Right cardiac atrium (tissue), 5 donors: Measurements from ENCODE around the gene BORCS6. TPM values are rescaled to one million over a fixed set of nuclear protein-coding genes. Genes with fewer than 3 reads are reported as not detected.

Source experiments
- ATAC-seq, 2 donors: fragments of 200-7000 bp; cut with Tn5 transposase; one replicate each; pipeline versions ENCODE4 v1.8.0 to v1.9.1; 2020; ENCODE audit warnings: moderate library complexity in 2 of 2, mild to moderate bottlenecking in 1 of 2
- DNase-seq, 3 donors: peaks; one replicate each; pipeline ENCODE4 v3.0.0-alpha.2; 2020
- H3K27ac ChIP-seq: one replicate; pipeline ENCODE4 v1.5.1; 2013; ENCODE audit warnings: mild to moderate bottlenecking, low read length, control low read depth, moderate library complexity
- H3K27me3 ChIP-seq: one replicate; pipeline ENCODE4 v1.6.1; 2013; ENCODE audit not compliant: control insufficient read depth, insufficient read depth
- H3K4me1 ChIP-seq: one replicate; pipeline ENCODE4 v1.6.1; 2013; ENCODE audit warnings: low read length; ENCODE audit not compliant: control insufficient read depth, insufficient read depth
- H3K4me3 ChIP-seq: one replicate; pipeline ENCODE4 v1.5.1; 2013; ENCODE audit warnings: low read length, control low read depth
- H3K9me3 ChIP-seq: one replicate; pipeline ENCODE4 v1.6.1; 2013; ENCODE audit warnings: low read length; ENCODE audit not compliant: control insufficient read depth
- WGBS: extraction: QIAGEN DNeasy Blood & Tissue Kit; methylation state at CpG from one replicate; pipeline ENCODE4 v1.1.7; 2013; 5-methylcytosine and 5-hydroxymethylcytosine counted together
- intact Hi-C, 4 donors: fragments of 100-400 bp; cut with DNase I; formaldehyde crosslinking; loops; one replicate each; pipeline versions ENCODE4 v1.11.0 to v1.14.0; 2022 to 2023
- polyA plus RNA-seq: library from polyadenylated mRNA; stranded (reverse); fragments of 200-250 nt; gene quantifications from one replicate; pipeline ENCODE4 v1.2.3, GENCODE V29; 2013
- total RNA-seq, 4 donors: library from RNA; stranded (reverse); fragmentation: NEBNext Ultra II Directional; extraction: Animal tissue kit (Norgen Biotek cat#: 25700); gene quantifications; one replicate each; pipeline ENCODE4 v1.2.1, GENCODE V29; 2021
- donor health status: healthy with polysubstance abuse.
- donor health status: DM: no; HTN: yes; CAD: no.
- donor health status: DM: no; HTN: no; CAD: no.
- donor health status: DM: no; HTN: yes; CAD: no; lungs with severe emphysema.
- donor health status: DM: yes; HTN: yes; CAD: no.

The BORCS6 gene
- total and polyA plus RNA-seq, 5 donors, result 7.0 to 9.9 (median 9.5) TPM

GRCh38 chr17:8167526-8167925 lies 22.5 kb downstream of the BORCS6 start:
- Histone ChIP-seq H3K27ac (no peak overlapping the region), H3K4me3 (no peak overlapping the region), H3K4me1 (peaks cover 15% of the 10 kb centered on the region), H3K9me3 (no peaks in the 10 kb centered on the region), H3K27me3 (no peaks in the 10 kb centered on the region)
- DNase-seq (no peak), ATAC-seq (no peak)
- intact Hi-C loops, result no loop called here
- 84% methylated on average over 3 of the region's 3 CpGs for WGBS

GRCh38 chr17:8166731-8167130 lies 23.2 kb downstream of the BORCS6 start:
- intact Hi-C loops, result no loop called here
- H3K9me3 ChIP-seq, result no peaks in the 10 kb centered on the region
- 94% methylated on average over 6 of the region's 6 CpGs for WGBS
- no peak overlapping the region for H3K27ac ChIP-seq
- ATAC-seq, result no peak
- peak in 1 of 3 donors; percentile 14 for DNase-seq
- no peak overlapping the region for H3K4me3 ChIP-seq
- peaks cover 15% of the 10 kb centered on the region for H3K4me1 ChIP-seq
- no peaks in the 10 kb centered on the region for H3K27me3 ChIP-seq

DNA sequence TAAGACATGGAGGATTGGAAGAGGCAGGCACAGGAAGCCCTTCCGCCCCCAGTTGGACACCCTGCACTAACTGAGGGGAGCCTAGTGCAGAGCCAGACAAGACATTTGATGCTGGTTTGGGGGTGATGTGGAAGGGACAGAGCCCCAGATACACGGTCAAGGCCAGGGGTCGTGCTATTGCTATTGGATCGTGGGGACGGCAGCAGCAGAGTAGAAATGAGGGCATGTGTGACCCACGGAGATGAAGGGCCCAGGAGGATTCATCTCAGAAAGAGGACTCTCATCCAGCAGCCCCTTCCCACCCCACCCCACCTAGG lies 25.2 kb downstream of the BORCS6 start:
- WGBS, result 50% methylated on average over 6 of the region's 6 CpGs
- H3K4me3 ChIP-seq, result no peak overlapping the region
- H3K4me1 ChIP-seq, result peaks cover 22% of the 10 kb centered on the region
- intact Hi-C loops, result no loop called here
- no peaks in the 10 kb centered on the region for H3K27me3 ChIP-seq
- ATAC-seq (no peak), DNase-seq (peak in 1 of 3 donors; percentile 30)
- H3K27ac ChIP-seq, result peak overlapping the region; percentile 94
- no peaks in the 10 kb centered on the region for H3K9me3 ChIP-seq

GRCh38 chr17:8163978-8164814 lies 25.8 kb downstream of the BORCS6 start:
- Histone ChIP-seq H3K4me3 (no peak overlapping the region), H3K27me3 (no peaks in the 10 kb centered on the region), H3K9me3 (no peaks in the 10 kb centered on the region), H3K27ac (peak overlapping the region; percentile 94), H3K4me1 (peaks cover 22% of the 10 kb centered on the region)
- peak; percentile 84 to 94 (median 93) for DNase-seq
- intact Hi-C loops, result no loop called here
- peak; percentile 85 to 86 for ATAC-seq
- 19% methylated on average over 13 of the region's 13 CpGs for WGBS

DNA sequence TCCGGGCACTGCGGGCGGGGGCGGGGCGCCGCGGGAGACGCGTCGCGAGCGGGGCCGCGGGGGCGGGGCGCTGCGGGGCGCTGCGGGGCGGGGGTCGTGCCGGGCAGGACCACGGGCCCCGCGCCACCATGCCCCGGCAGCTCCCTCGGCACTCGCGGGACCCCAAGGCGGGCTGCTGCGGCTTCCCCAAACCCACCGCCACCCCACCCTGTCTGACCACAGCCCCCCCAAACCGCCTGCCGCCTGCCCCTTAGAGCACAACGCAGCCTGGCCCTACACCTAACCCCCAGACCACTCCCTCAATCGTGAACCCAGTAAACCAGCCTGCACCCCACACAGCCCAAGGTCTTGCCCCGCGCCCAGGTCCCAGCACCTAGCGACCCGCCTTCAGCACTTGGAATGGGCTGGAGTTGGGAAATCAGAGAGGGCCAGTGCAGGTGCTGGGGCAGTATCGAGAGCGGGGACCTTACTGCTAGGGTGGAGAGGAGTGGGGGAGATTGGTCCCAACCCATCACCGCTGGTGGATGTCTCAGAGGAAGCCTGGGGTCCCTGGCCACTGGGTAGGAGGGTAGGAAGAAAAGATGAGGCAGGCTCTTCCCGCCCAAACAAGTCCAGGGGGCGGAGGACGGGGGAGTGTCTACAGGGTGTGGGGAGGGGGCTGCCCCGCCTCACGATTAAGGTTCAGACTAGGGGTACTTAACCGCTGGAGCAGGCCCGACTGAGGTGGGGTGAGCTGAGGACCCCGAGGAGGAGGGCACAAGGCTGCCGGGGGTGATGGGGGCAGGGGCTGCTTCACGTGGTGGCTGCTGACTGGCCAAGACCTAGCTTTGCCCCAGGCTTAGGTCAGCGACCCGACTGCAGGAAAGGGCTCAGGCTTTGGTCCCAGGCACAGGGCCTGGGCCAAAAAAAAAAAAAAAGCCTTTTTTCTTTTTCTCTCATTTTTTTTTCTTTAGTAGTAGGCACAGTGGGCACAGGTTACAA lies 26.7 kb downstream of the BORCS6 start:
- H3K4me1 ChIP-seq, result peaks cover 22% of the 10 kb centered on the region
- ATAC-seq, result peak; percentile 3 to 7
- no peaks in the 10 kb centered on the region for H3K9me3 ChIP-seq
- 9% methylated on average over 54 of the region's 55 CpGs for WGBS
- peak in 2 of 3 donors; percentile 73 for DNase-seq
- no peaks in the 10 kb centered on the region for H3K27me3 ChIP-seq
- peak overlapping the region; percentile 94 for H3K27ac ChIP-seq
- intact Hi-C loops, result no loop called here
- H3K4me3 ChIP-seq, result peak overlapping the region; percentile 92

DNA sequence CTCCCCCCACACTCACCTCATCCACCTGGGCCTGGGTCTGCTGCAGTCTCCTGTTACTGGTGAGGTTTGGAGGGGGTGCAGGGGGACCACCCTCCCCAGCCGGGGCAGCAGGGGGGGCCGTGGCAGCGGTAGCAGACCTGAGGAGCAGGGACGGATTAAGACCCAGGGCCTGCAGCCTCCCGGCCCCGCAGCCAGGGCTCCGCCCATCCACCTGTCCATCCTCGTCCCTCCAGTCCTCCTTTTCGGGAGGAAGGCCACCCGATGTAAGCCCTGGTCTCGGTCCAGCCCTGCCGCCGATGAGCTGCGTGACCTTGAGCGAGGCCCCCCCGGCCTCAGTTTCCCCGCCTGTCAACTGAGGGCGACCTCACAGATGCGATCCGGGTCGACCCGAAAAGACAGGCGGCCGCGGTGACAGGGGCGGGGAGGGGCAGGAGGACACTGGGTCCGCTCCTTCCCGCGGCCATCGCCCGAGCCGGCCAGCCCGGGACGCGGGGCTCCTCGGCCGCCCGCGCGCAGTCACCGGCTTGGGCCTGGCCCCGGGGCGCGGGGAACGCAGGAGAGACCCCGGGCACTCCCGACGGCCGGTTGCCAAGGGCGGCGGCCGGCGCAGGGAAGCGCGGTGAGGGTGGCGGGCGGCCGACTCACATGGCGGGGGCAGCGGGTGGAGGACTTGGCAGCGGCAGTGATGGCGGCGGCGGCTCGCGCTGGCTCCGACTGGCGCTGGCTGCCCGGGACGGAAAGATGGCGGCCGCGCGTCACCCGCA lies 27.6 kb downstream of the BORCS6 start, which contains the start of gene VAMP2:
Gene VAMP2, minus strand, starts transcription at position 716 of the 764 bp plus-strand sequence. Its CDS starts 69 bp downstream, at position 647.
- WGBS, result under 1% methylated on average over 75 of the region's 75 CpGs
- intact Hi-C loops, result no loop called here
- ATAC-seq (peak; percentile 50 to 64), DNase-seq (peak; percentile 85 to 95 (median 94))
- H3K4me3 ChIP-seq, result peak within 1 kb of the TSS; percentile 92
- H3K4me1 ChIP-seq, result peaks cover 22% of the 10 kb centered on the region
- H3K27ac ChIP-seq, result peak within 1 kb of the TSS; percentile 97
- no peaks in the 10 kb centered on the region for H3K27me3 ChIP-seq
- H3K9me3 ChIP-seq, result no peaks in the 10 kb centered on the region

DNA sequence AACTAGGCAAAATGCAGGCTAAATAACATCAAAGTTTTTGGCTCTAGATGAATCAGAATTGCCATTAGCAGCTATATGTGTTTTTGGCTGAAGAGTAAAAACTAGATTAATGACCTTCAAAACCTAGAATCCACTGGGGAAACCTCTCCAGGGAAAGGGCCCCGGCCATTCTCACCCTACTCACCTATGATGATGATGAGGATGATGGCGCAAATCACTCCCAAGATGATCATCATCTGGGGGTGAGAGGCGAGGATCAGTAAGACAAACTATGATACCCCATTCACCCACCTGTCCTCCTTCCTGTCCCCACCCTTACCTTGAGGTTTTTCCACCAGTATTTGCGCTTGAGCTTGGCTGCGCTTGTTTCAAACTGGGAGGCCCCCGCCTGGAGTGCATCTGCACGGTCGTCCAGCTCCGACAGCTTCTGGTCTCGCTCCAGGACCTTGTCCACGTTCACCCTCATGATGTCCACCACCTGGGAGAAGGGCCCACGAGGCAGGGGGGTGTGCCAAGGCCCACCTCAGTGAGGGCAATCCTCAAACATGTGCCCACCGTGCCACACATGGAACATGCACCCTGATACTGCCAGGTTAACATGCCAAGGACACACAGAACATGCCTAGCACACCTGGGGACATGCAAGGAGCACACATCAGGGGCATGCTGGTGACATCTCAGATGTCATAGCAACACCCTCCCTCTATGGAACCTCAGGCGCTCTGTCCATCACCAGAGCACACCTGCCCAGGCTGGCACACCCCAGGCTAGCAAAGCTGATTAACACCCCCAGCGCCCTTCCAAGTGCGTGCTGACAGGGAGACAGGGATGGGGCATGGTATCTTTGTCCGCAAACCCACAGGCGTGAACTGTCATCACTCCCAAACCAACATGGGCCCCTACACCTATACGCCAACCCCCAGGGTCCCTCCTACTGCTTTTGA lies 28.4 kb downstream of the BORCS6 start:
- ATAC-seq, result no peak
- 45% methylated on average over 19 of the region's 19 CpGs for WGBS
- peak overlapping the region; percentile 97 for H3K27ac ChIP-seq
- intact Hi-C loops, result no loop called here
- H3K9me3 ChIP-seq, result no peaks in the 10 kb centered on the region
- DNase-seq, result peak in 2 of 3 donors; percentile 64 to 68
- peaks cover 22% of the 10 kb centered on the region for H3K4me1 ChIP-seq
- H3K4me3 ChIP-seq, result peak overlapping the region; percentile 92
- H3K27me3 ChIP-seq, result no peaks in the 10 kb centered on the region

DNA sequence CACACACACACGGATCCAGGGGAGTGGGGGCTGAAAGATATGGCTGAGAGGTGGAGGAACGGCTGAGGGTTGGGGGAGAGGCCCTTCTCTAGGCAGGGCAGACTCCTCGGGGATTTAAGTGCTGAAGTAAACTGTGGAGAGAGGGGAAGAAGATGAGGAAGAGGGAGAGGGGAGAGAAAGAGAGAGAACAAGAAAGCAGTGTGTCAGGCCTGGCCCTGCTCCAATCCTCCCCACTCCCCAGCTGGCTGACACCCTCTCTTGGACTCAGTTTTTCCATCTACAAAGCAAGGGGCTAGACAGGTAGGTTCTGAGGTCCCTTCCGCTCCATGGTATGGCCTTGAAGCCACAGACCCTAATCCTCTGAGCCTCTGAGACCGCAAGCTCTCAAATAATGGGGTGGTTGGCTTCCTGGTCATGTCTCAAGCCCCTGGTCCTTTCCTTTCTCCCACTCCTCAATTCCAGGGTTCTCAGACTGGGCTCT lies 29.2 kb downstream of the BORCS6 start:
- WGBS, result 42% methylated on average over 5 of the region's 5 CpGs
- DNase-seq (peak in 1 of 3 donors; percentile 42), ATAC-seq (no peak)
- Histone ChIP-seq H3K27ac (peak overlapping the region; percentile 57), H3K9me3 (no peaks in the 10 kb centered on the region), H3K4me1 (peaks cover 22% of the 10 kb centered on the region), H3K27me3 (no peaks in the 10 kb centered on the region), H3K4me3 (no peak overlapping the region)
- intact Hi-C loops, result no loop called here

DNA sequence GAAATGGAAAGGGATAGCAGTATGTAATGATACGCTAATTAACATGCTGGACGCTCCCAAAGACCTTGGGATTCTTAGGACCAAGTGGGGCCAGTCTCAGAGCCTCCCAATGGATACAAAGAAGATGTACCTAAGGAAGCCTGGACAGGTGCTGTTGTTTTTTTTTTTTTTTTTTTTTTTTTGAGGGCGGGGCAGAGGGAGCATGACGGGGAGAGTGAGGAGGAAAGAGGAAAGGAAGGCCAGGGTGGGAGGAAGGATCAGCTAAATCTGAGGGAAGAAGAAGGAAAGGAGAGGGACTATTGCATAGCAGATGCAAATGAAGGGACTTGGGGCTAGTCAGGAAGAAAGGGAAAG lies 29.8 kb downstream of the BORCS6 start:
- no peaks in the 10 kb centered on the region for H3K9me3 ChIP-seq
- no peak overlapping the region for H3K27ac ChIP-seq
- 59% methylated on average over 4 of the region's 4 CpGs for WGBS
- H3K4me3 ChIP-seq, result no peak overlapping the region
- peaks cover 22% of the 10 kb centered on the region for H3K4me1 ChIP-seq
- no peaks in the 10 kb centered on the region for H3K27me3 ChIP-seq
- ATAC-seq (no peak), DNase-seq (no peak)
- intact Hi-C loops, result no loop called here
